Measurements from ENCODE around the gene ZNF729. TPM values are rescaled to one million over a fixed set of nuclear protein-coding genes. Genes with fewer than 3 reads are reported as not detected.

ZNF729 gene
- total RNA-seq (2022), result not detected in 2 replicates
- Bru-seq, nascent RNA, result not detected
- BruChase-seq, experiment 1, labeled RNA remaining after a 2-hour chase, result not detected
- BruChase-seq, experiment 2, labeled RNA remaining after a 6-hour chase, result not detected
- long read RNA-seq, result 0 reads

- no peak for DNase-seq
- peaks cover 14% of the 10 kb centered on the region for H3K9me3 Mint-ChIP-seq (ENCODE audit: unreplicated experiment)
Measured at GRCh38 chr19:22286151-22286810, at the start of gene ZNF729. Gene ZNF729 (plus strand): TSS chr19:22286441. CDS start chr19:22286526, 85 bp downstream.

GRCh38 chr19:22256856-22257255 is 29.4 kb upstream of the ZNF729 start:
- Mint-ChIP-seq H3K4me1 (ENCODE audit: low read depth, unreplicated experiment) (no peaks in the 10 kb centered on the region), H3K9me3 (ENCODE audit: unreplicated experiment) (peaks cover 13% of the 10 kb centered on the region), H3K4me3 (ENCODE audit: unreplicated experiment) (no peak overlapping the region), H3K27me3 (ENCODE audit: insufficient read depth, unreplicated experiment) (no peaks in the 10 kb centered on the region), H3K36me3 (ENCODE audit: insufficient read depth, unreplicated experiment) (no peaks in the 10 kb centered on the region), H3K27ac (ENCODE audit: unreplicated experiment) (no peak overlapping the region)
- no peaks in the 10 kb centered on the region for H3K4me1 ChIP-seq
- H3K4me3 ChIP-seq (ENCODE audit: low read depth, low read length), result no peak overlapping the region
- TF ChIP-seq CTCF (IDR thresholded peaks at IDR 0.05; ENCODE audit: insufficient read depth in 1 of 2, low read depth in 1 of 2, low read length in 1 of 2, severe bottlenecking in 1 of 2, unreplicated experiment in 1 of 2), result no peak
- no peaks in the 10 kb centered on the region for H3K27me3 ChIP-seq (replicated peaks; ENCODE audit: control insufficient read depth, insufficient read depth, low read length)
- BruUV-seq (replicated peaks), result no TSS peak
- DNase-seq, result no peak
- intact Hi-C loops (cut with micrococcal nuclease; ENCODE audit: unreplicated experiment), result no loop called here
- H3K36me3 ChIP-seq (ENCODE audit: control insufficient read depth, insufficient read depth, low read length), result no peaks in the 10 kb centered on the region
- ChIA-PET CTCF (no interaction called here), POLR2A (no interaction called here)
- H3K9me3 ChIP-seq, result no peaks in the 10 kb centered on the region

More at GRCh38 chr19:22286151-22286810, at the start of gene ZNF729:
- Mint-ChIP-seq H3K27ac (ENCODE audit: unreplicated experiment) (no peak within 1 kb of the TSS), H3K27me3 (ENCODE audit: insufficient read depth, unreplicated experiment) (no peaks in the 10 kb centered on the region), H3K4me3 (ENCODE audit: unreplicated experiment) (no peak within 1 kb of the TSS), H3K36me3 (ENCODE audit: insufficient read depth, unreplicated experiment) (no peaks in the 10 kb centered on the region), H3K4me1 (ENCODE audit: low read depth, unreplicated experiment) (no peaks in the 10 kb centered on the region)
- no TSS peak for BruUV-seq (replicated peaks)
- POLR2A ChIA-PET, result no interaction called here
- CTCF ChIA-PET, result no interaction called here
- H3K4me1 ChIP-seq, result no peaks in the 10 kb centered on the region
- H3K27me3 ChIP-seq (replicated peaks; ENCODE audit: control insufficient read depth, insufficient read depth, low read length), result no peaks in the 10 kb centered on the region
- no peak within 1 kb of the TSS for H3K4me3 ChIP-seq (ENCODE audit: low read depth, low read length)
- no peak for TF ChIP-seq CTCF (IDR thresholded peaks at IDR 0.05; ENCODE audit: insufficient read depth in 1 of 2, low read depth in 1 of 2, low read length in 1 of 2, severe bottlenecking in 1 of 2, unreplicated experiment in 1 of 2)
- intact Hi-C loops (cut with micrococcal nuclease; ENCODE audit: unreplicated experiment), result no loop called here
- no peaks in the 10 kb centered on the region for H3K36me3 ChIP-seq (ENCODE audit: control insufficient read depth, insufficient read depth, low read length)
- no peaks in the 10 kb centered on the region for H3K9me3 ChIP-seq

- Mint-ChIP-seq H3K27ac (ENCODE audit: unreplicated experiment) (no peak overlapping the region), H3K27me3 (ENCODE audit: insufficient read depth, unreplicated experiment) (no peaks in the 10 kb centered on the region), H3K4me1 (ENCODE audit: low read depth, unreplicated experiment) (no peaks in the 10 kb centered on the region), H3K9me3 (ENCODE audit: unreplicated experiment) (peaks cover 13% of the 10 kb centered on the region), H3K4me3 (ENCODE audit: unreplicated experiment) (no peak overlapping the region), H3K36me3 (ENCODE audit: insufficient read depth, unreplicated experiment) (no peaks in the 10 kb centered on the region)
- DNase-seq, result no peak
- Histone ChIP-seq H3K4me1 (no peaks in the 10 kb centered on the region), H3K9me3 (no peaks in the 10 kb centered on the region), H3K27me3 (replicated peaks; ENCODE audit: control insufficient read depth, insufficient read depth, low read length) (no peaks in the 10 kb centered on the region), H3K4me3 (ENCODE audit: low read depth, low read length) (no peak overlapping the region), H3K36me3 (ENCODE audit: control insufficient read depth, insufficient read depth, low read length) (no peaks in the 10 kb centered on the region)
- no TSS peak for BruUV-seq (replicated peaks)
- CTCF ChIA-PET, result no interaction called here
- POLR2A ChIA-PET, result no interaction called here
- no peak for TF ChIP-seq CTCF (IDR thresholded peaks at IDR 0.05; ENCODE audit: insufficient read depth in 1 of 2, low read depth in 1 of 2, low read length in 1 of 2, severe bottlenecking in 1 of 2, unreplicated experiment in 1 of 2)
- intact Hi-C loops (cut with micrococcal nuclease; ENCODE audit: unreplicated experiment), result no loop called here
Measured at GRCh38 chr19:22257381-22257780, 28.9 kb upstream of the ZNF729 start.

Measured in Caco-2 (cell line).